ENCODE data around the gene PTOV1.
A peak's percentile ranks its signal among the peaks of the same experiment; 100 is the strongest.

PTOV1 gene

DNA sequence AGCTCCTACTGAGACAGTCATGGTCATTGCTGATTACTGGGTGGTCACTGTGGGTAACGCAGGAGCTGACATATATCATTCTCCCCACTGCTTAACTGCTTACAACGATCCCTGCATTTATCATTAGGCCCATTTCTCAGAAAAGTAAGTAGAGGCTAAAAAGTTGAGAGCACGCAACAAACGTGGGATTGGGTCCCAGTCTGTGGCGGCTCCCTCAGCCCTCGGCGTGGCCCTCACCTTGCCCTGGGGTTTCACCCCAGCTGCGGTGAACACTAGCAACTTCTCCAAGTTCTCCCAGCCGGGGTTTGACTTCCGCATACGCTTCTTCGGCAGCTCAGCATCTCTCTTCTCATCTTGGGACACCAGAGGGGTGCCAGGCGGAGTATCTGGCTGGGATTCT is 13.9 kb downstream of the PTOV1 start:
- H3K4me3 ChIP-seq (ENCODE audit: low read depth, low read length): no peak overlapping the region
- TF ChIP-seq, protein P1, sequence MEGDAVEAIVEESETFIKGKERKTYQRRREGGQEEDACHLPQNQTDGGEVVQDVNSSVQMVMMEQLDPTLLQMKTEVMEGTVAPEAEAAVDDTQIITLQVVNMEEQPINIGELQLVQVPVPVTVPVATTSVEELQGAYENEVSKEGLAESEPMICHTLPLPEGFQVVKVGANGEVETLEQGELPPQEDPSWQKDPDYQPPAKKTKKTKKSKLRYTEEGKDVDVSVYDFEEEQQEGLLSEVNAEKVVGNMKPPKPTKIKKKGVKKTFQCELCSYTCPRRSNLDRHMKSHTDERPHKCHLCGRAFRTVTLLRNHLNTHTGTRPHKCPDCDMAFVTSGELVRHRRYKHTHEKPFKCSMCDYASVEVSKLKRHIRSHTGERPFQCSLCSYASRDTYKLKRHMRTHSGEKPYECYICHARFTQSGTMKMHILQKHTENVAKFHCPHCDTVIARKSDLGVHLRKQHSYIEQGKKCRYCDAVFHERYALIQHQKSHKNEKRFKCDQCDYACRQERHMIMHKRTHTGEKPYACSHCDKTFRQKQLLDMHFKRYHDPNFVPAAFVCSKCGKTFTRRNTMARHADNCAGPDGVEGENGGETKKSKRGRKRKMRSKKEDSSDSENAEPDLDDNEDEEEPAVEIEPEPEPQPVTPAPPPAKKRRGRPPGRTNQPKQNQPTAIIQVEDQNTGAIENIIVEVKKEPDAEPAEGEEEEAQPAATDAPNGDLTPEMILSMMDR (conservative IDR thresholded peaks at IDR 0.05; ENCODE audit: low read depth, low read length): no peak
- DNase-seq (ENCODE audit: low read depth): no peak

DNA sequence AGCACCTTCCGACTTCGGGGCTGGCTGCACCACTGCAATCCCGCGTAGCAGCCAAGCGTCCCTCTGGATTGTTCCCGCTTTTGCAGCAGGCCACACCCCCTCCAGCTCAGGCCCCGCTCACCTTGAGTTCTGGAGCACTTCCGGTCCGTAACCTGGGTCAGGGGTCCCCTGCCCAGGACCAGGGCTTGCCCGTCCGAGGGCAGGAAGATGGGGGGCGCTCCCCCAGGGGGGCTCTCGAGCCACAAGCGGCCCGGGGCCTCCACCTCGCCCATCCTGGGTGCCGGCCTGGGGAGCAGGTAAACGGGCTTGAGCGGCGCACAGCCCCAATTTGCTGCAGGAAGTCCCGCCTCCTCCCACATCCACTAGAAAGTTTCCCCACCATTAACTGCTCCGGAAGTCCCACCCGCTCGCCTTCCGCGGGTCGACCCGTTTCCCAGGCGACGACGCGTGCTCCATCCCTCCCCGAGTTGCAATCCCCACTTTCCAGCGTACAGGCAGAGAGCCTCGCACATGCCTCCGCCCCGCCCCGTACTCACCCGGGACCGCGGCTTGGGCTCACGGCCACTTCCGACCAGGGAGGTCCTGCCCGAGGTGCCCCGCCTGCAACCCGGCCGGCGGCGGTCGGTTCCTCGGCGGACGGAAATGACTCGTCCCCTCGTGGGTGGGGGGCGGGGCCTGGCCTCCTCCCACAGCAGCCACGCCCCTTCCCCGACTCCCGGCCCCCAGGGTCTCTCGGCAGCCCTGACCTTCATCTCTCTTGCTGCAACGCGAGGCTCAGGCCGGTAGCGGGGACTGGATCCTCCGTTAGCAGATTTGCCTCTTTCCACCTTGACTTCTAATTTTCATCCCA is 16.2 kb downstream of the PTOV1 start, which contains the start of gene PNKP:
Gene PNKP, minus strand, starts transcription at position 644 of the 850 bp plus-strand sequence. Its CDS starts 372 bp downstream, at position 272.
- DNase-seq (ENCODE audit: low read depth): peak; percentile 92
- TF ChIP-seq, protein P1 (conservative IDR thresholded peaks at IDR 0.05; ENCODE audit: low read depth, low read length): no peak
- peak within 1 kb of the TSS; percentile 90 for H3K4me3 ChIP-seq (ENCODE audit: low read depth, low read length)

DNA sequence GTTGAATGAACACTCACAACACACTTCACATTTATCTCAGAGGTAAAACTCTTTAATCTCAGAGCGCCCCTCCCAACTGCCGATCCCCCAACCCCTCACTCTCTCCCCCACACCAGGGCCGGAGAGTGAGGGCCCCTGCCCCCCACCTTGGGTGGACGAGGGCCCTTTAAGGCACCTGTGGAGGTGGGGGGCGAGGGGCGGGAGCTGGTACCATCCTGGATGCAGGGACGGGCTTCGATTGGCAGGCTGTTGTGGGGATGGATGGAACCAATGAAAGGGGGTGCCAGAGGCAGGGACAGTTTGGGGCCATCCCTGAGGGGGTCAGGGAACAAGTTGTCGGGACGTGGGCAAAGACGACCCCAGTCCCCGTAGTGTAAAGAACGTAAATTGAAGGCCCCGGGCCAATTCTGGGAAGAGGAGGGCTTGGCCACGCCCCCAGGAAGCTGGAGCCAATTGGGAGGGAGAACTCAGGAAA is 18.1 kb downstream of the PTOV1 start:
- no peak for DNase-seq (ENCODE audit: low read depth)
- TF ChIP-seq, protein P1 (conservative IDR thresholded peaks at IDR 0.05; ENCODE audit: low read depth, low read length): no peak
- H3K4me3 ChIP-seq (ENCODE audit: low read depth, low read length): peak overlapping the region; percentile 48

DNA sequence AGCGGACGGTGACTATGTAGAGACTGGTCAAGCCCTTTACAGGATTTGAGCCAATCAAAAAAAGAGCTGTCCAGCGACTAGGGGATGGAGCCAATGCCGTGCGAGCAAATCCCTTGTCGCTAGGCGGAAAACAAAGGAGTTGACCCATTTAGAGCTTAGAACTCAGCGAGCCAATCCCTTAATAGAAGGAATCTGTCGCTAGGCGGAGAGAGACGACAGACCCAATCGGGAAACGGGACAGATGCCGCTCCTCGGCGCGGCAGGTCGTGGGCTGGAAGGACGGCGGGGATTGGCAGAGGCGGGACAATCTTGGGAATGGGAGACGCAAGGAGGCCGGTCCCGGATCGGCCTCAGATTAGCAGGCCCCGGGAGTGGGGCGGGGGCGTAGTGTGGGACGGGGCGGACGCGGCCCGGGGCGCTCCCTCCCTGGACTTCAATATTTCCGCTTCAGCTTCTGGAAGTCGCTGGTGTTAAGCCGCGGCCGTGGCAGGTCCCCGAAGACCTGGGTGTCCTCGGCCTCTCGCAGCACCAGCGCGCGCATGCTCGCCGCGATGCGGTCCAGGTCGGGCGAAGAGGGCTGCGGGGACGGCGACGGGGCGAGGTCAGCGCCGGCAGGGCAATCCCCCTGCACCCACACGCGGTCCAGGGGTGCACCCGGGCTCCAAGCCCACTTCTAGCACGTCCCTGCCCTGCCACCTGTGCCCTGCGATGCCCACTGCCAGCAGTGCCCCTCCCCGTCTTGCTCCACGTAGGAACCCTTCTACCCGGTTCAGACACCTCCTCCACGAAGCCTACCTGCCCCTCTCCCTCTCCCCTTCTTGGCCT is 18.7 kb downstream of the PTOV1 start:
- peak overlapping the region; percentile 60 for H3K4me3 ChIP-seq (ENCODE audit: low read depth, low read length)
- TF ChIP-seq, protein P1 (conservative IDR thresholded peaks at IDR 0.05; ENCODE audit: low read depth, low read length): peak; percentile 1
- DNase-seq (ENCODE audit: low read depth): peak; percentile 100

DNA sequence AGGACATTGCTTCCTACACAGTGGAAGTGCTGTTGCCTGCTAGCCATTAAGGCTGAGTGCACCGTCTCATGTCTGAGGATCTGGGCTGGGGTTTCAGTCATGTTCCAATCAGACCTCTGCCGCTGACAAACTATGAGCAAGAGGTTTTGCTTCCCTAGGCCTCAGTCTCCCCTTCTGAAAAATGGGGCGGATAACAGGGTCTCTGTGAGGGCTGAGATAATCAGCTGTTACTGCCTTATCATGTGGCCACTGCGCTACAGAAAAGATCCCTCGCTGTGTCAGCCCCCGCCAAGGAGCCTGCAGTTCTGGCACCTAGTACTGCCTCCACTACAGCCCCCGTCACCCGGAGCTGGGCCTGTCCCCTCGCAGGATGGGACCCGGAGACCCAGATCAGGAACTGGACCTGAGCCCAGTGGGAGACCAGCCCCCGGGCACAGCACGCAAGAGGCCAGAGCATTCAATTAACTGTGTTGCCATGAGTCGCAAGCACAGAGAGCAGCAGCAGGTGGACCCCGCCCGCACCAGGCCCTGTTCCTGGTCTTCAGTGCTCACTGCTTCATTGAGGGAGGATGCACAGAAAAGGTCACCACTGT is 19.4 kb downstream of the PTOV1 start:
- peak overlapping the region; percentile 60 for H3K4me3 ChIP-seq (ENCODE audit: low read depth, low read length)
- TF ChIP-seq, protein P1 (conservative IDR thresholded peaks at IDR 0.05; ENCODE audit: low read depth, low read length): no peak
- DNase-seq (ENCODE audit: low read depth): no peak

DNA sequence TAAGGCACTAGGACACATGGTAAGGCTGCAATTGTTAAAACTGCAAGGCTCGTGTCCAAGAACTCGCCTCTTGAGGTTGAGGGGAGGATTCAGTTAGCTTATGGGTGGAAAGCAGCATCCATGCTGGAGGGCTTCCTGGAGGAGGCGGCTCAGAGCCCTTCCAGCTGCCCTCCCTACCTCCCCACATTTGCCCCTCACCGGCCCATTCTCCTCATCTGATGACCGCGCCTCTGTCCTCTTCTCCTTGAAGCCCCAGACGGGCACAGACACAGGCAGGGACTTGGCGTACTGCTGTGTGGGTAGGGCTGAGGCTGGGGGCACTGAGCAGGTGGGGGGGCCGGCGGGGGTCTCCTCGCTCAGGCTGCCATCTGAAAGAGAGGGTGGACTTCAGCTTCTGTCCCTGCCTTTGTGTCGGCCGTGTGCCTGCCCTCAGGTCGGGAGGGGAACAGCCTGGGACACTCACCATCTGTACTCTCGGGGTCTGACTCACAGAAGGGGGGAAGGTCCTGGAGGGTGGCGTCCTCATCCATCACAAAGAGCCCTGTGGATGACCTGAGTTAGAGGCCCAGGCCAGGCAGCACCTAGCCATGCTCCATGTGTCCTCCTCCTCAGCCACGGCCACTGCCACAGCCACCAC is 20.5 kb downstream of the PTOV1 start:
- H3K4me3 ChIP-seq (ENCODE audit: low read depth, low read length): no peak overlapping the region
- no peak for DNase-seq (ENCODE audit: low read depth)
- TF ChIP-seq, protein P1 (conservative IDR thresholded peaks at IDR 0.05; ENCODE audit: low read depth, low read length): no peak
